ENCODE data around the gene SLC32A1.

Gene SLC32A1

GRCh38 chr20:38704136-38704535, 20.1 kb upstream of the SLC32A1 start:
- TF ChIP-seq, protein P1, sequence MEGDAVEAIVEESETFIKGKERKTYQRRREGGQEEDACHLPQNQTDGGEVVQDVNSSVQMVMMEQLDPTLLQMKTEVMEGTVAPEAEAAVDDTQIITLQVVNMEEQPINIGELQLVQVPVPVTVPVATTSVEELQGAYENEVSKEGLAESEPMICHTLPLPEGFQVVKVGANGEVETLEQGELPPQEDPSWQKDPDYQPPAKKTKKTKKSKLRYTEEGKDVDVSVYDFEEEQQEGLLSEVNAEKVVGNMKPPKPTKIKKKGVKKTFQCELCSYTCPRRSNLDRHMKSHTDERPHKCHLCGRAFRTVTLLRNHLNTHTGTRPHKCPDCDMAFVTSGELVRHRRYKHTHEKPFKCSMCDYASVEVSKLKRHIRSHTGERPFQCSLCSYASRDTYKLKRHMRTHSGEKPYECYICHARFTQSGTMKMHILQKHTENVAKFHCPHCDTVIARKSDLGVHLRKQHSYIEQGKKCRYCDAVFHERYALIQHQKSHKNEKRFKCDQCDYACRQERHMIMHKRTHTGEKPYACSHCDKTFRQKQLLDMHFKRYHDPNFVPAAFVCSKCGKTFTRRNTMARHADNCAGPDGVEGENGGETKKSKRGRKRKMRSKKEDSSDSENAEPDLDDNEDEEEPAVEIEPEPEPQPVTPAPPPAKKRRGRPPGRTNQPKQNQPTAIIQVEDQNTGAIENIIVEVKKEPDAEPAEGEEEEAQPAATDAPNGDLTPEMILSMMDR (IDR thresholded peaks at IDR 0.05; ENCODE audit: low read depth, low read length, missing control alignments), result no peak
- in situ Hi-C loops (cut with HindIII; ENCODE audit: low sequenced_read_pairs), result no loop called here
- no peak for DNase-seq (ENCODE audit: low read depth)
- no peak overlapping the region for H3K4me3 ChIP-seq (ENCODE audit: low read depth, low read length)

- in situ Hi-C loops (cut with HindIII; ENCODE audit: low sequenced_read_pairs), result no loop called here
- TF ChIP-seq, protein P1 (IDR thresholded peaks at IDR 0.05; ENCODE audit: low read depth, low read length, missing control alignments), result no peak
- no peak for DNase-seq (ENCODE audit: low read depth)
- no peak overlapping the region for H3K4me3 ChIP-seq (ENCODE audit: low read depth, low read length)
Observed at GRCh38 chr20:38706509-38706908, 17.8 kb upstream of the SLC32A1 start.

DNA sequence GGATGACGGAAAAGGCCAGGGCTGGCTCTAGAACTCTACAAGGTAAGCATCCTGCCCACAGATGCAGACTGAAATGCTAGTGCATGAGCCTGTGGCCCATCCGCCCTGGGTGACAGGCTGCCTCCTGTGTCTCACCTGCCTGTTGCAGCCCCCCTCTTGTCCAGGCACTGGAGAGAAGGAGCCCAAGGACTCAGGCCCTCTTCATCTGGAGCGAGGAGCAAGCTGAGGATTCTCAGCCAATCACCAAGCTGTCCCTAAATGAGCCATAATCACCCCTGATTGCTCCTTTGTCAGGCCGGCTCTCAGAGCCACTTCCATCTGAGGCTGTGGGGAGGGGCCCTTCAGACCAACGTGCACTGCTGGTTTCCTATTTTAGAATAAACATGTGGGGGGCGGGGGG, 10.0 kb upstream of the SLC32A1 start:
- TF ChIP-seq, protein P1 (IDR thresholded peaks at IDR 0.05; ENCODE audit: low read depth, low read length, missing control alignments), result no peak
- in situ Hi-C loops (cut with HindIII; ENCODE audit: low sequenced_read_pairs), result no loop called here
- no peak for DNase-seq (ENCODE audit: low read depth)
- no peak overlapping the region for H3K4me3 ChIP-seq (ENCODE audit: low read depth, low read length)

- in situ Hi-C loops (cut with HindIII; ENCODE audit: low sequenced_read_pairs), result no loop called here
- no peak overlapping the region for H3K4me3 ChIP-seq (ENCODE audit: low read depth, low read length)
- TF ChIP-seq, protein P1 (IDR thresholded peaks at IDR 0.05; ENCODE audit: low read depth, low read length, missing control alignments), result no peak
- no peak for DNase-seq (ENCODE audit: low read depth)
Observed at GRCh38 chr20:38715646-38716045, 8.6 kb upstream of the SLC32A1 start.

GRCh38 chr20:38722683-38723016, 1.6 kb upstream of the SLC32A1 start:
- H3K4me3 ChIP-seq (ENCODE audit: low read depth, low read length), result no peak overlapping the region
- DNase-seq (ENCODE audit: low read depth), result no peak
- TF ChIP-seq, protein P1 (IDR thresholded peaks at IDR 0.05; ENCODE audit: low read depth, low read length, missing control alignments), result no peak
- in situ Hi-C loops (cut with HindIII; ENCODE audit: low sequenced_read_pairs), result no loop called here

DNA sequence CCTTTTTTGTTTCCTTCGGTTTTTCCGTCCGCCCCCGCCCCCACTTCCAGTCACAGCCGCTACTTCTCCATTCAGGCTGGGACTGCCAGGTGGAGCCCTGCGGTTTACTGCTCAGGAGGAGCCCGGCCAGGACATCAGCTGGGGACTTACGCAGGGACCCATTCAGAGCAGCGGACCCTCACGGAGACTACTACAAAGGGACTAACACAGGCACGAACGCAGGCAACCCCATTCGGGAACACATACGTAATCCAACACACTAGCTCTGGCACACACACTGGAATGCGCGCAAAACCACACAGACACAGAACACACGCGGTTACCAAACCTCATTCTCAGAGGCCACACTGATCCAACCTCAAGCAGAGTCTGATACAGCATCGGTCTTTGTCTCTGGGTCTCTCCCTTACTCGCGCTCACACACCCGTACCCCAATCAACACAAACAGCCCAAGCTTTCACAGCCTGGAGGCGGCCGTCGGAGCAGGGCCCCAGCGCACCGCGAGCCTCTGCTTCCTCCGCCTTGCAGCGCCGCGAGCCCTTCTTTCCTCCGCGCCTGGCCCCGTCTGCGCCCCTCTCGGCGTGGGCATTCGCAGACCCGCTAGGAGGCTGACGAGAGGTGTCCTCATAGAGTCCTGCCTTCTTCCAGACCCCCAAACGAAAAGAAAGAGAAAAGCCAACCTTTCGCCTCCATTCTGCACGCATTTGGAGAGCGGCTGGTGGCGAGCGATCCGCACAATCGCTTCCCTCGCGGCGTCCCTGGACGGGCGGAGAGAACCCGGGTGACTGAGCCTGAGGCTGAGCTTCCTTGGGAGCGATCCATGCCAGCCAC, 1.1 kb upstream of the SLC32A1 start:
- H3K4me3 ChIP-seq (ENCODE audit: low read depth, low read length), result no peak overlapping the region
- peak; percentile 42 for DNase-seq (ENCODE audit: low read depth)
- TF ChIP-seq, protein P1 (IDR thresholded peaks at IDR 0.05; ENCODE audit: low read depth, low read length, missing control alignments), result no peak

More for the DNA sequence above, 1.1 kb upstream of the SLC32A1 start:
- in situ Hi-C loops (cut with HindIII; ENCODE audit: low sequenced_read_pairs), result no loop called here

Data from astrocyte of the cerebellum (primary cell).